SJSA1 (cell line): ENCODE measurements around the gene PDPN. TPM values are rescaled to one million over a fixed set of nuclear protein-coding genes. Genes with fewer than 3 reads are reported as not detected.
A peak's percentile ranks its signal among the peaks of the same experiment; 100 is the strongest.

Source experiments
- DNase-seq, 2 experiments: peaks; one replicate each; pipeline ENCODE4 v3.0.0-alpha.2; 2015 to 2020; ENCODE audit warnings: low spot score in 2 of 2, low read depth in 1 of 2
- H3K27ac ChIP-seq: fragments of 250-450 bp; sonication (Bioruptor Pico); 2 replicates; pipeline ENCODE4 v1.5.1; 2020; ENCODE audit warnings: mild to moderate bottlenecking, moderate library complexity
- H3K27me3 ChIP-seq: fragments of 250-450 bp; sonication (Bioruptor Pico); replicated peaks from 2 replicates; pipeline ENCODE4 v1.5.1; 2020; ENCODE audit warnings: mild to moderate bottlenecking, moderate library complexity
- H3K36me3 ChIP-seq: fragments of 250-450 bp; sonication (Bioruptor Pico); 2 replicates; pipeline ENCODE4 v1.5.1; 2020; ENCODE audit warnings: mild to moderate bottlenecking
- H3K4me1 ChIP-seq: fragments of 250-450 bp; sonication (Bioruptor Pico); replicated peaks from 2 replicates; pipeline ENCODE4 v1.6.1; 2021; ENCODE audit warnings: mild to moderate bottlenecking
- H3K4me3 ChIP-seq: fragments of 250-450 bp; sonication (Bioruptor Pico); 2 replicates; pipeline ENCODE4 v1.5.1; 2020; ENCODE audit warnings: mild to moderate bottlenecking
- H3K9me3 ChIP-seq: fragments of 250-450 bp; sonication (Bioruptor Pico); replicated peaks from 2 replicates; pipeline ENCODE4 v1.5.1; 2020; ENCODE audit warnings: mild to moderate bottlenecking
- total RNA-seq: library from RNA; depleted of rRNA; stranded (reverse); fragments of >200 nt; shearing (Covaris generic); gene quantifications from 2 replicates; pipeline ENCODE4 v1.2.3, GENCODE V29; 2014

Gene PDPN
- total RNA-seq, 1 experiment from 2014 or later = 43.8 TPM

GRCh38 chr1:13605159-13605558 lies 21.5 kb downstream of the PDPN start:
- Histone ChIP-seq H3K27ac (peak overlapping the region; percentile 89), H3K4me3 (no peak overlapping the region), H3K36me3 (peaks cover 55% of the 10 kb centered on the region), H3K4me1 (peaks cover 66% of the 10 kb centered on the region), H3K9me3 (no peaks in the 10 kb centered on the region), H3K27me3 (no peaks in the 10 kb centered on the region)
- peak; percentile 90 to 99 for DNase-seq

GRCh38 chr1:13607002-13607401 lies 23.4 kb downstream of the PDPN start:
- DNase-seq = no peak
- Histone ChIP-seq H3K4me3 (no peak overlapping the region), H3K9me3 (no peaks in the 10 kb centered on the region), H3K36me3 (peaks cover 60% of the 10 kb centered on the region), H3K4me1 (peaks cover 47% of the 10 kb centered on the region), H3K27me3 (no peaks in the 10 kb centered on the region), H3K27ac (no peak overlapping the region)

DNA sequence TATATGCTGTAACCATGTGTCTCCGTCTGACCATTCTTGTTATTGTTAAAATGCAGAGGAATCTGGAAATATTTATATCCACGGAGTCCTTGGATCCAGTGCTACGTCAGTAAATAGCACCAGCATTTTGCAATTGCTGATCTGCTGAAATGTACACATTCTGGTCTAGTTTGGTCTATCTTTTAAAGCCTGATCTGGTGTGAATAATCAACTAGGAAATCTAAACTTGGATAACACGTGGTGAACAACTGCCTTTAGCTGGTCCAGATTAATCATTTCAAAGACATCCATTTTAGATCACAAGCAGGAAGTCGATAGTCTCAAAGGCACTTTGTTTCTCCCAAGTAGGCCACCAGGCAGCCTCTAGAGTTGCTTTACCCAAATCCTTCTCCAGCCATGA lies 32.6 kb downstream of the PDPN start:
- Histone ChIP-seq H3K27ac (no peak overlapping the region), H3K36me3 (peaks cover 63% of the 10 kb centered on the region), H3K4me3 (no peak overlapping the region), H3K27me3 (no peaks in the 10 kb centered on the region), H3K4me1 (no peaks in the 10 kb centered on the region), H3K9me3 (no peaks in the 10 kb centered on the region)
- DNase-seq = no peak

GRCh38 chr1:13617108-13617507 lies 33.5 kb downstream of the PDPN start:
- DNase-seq = no peak
- Histone ChIP-seq H3K27ac (no peak overlapping the region), H3K4me1 (no peaks in the 10 kb centered on the region), H3K36me3 (peaks cover 54% of the 10 kb centered on the region), H3K4me3 (no peak overlapping the region), H3K9me3 (no peaks in the 10 kb centered on the region), H3K27me3 (no peaks in the 10 kb centered on the region)

DNA sequence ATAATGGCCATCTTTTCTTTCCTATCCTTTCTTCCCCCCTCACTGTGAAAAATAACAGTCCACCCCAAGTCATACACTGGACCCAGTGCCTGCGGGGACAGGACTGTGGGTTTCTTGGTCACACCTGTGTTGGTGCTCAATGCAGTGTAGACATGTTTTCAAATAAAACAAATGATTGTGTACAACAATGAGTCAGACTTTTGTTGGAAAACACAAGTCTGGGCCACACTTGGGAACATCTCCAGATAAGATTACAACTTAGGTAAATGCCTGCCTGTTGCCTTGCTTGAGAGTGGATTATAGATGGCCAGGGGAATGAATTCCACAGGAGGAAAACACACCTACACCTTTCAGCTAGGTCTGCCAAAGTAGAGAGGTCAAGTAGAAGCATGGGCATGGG lies 34.1 kb downstream of the PDPN start:
- Histone ChIP-seq H3K36me3 (peaks cover 49% of the 10 kb centered on the region), H3K4me3 (no peak overlapping the region), H3K27ac (no peak overlapping the region), H3K27me3 (no peaks in the 10 kb centered on the region), H3K4me1 (no peaks in the 10 kb centered on the region), H3K9me3 (no peaks in the 10 kb centered on the region)
- no peak for DNase-seq

DNA sequence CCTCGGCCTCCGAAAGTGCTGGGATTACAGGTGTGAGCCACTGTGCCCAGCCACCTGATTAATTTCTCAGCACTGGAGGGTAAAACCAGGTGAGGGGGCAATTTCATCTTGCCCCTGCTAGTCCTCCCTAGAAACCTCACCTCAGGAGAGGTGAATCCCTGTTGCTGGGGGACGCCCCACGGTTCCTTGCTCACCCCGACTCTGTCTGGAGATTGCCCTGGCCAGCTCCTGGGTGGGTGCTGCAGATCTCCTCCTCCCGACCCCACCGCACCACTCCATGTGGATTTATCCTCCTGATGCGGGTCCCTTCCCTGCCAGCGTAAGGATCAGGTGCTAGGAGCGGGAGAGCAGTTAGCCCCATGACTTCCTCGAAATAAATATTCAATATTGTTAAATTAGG lies 34.9 kb downstream of the PDPN start:
- no peaks in the 10 kb centered on the region for H3K4me1 ChIP-seq

GRCh38 chr1:13619909-13620308 lies 36.3 kb downstream of the PDPN start:
- no peaks in the 10 kb centered on the region for H3K9me3 ChIP-seq
- no peak overlapping the region for H3K27ac ChIP-seq
- peaks cover 30% of the 10 kb centered on the region for H3K36me3 ChIP-seq
- H3K27me3 ChIP-seq = no peaks in the 10 kb centered on the region
- DNase-seq = no peak
- H3K4me1 ChIP-seq = no peaks in the 10 kb centered on the region
- no peak overlapping the region for H3K4me3 ChIP-seq

More for the DNA sequence above, 34.9 kb downstream of the PDPN start:
- no peak overlapping the region for H3K4me3 ChIP-seq
- H3K27me3 ChIP-seq = no peaks in the 10 kb centered on the region
- H3K36me3 ChIP-seq = peaks cover 43% of the 10 kb centered on the region
- no peak overlapping the region for H3K27ac ChIP-seq
- DNase-seq = no peak
- H3K9me3 ChIP-seq = no peaks in the 10 kb centered on the region

DNA sequence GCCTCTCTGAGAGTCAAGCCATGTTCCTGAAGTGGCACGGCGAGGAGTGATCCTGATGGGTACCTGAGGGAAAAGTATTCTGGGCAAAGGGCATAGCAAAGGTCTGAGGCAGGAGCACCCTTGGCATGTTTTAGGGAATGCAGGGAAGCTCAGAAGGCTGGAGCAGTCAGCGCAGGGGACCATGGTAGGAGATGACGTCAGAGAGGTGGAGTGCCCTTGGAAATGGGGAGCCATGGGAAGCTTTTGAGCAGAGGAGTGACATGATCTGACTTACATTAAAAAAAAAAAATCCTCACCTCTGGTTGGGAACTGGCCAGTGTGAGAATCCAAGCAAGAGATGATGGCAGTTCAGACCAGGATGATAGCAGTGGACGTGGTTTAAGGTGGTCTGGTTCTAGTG lies 37.2 kb downstream of the PDPN start:
- DNase-seq = no peak
- no peaks in the 10 kb centered on the region for H3K9me3 ChIP-seq
- no peak overlapping the region for H3K4me3 ChIP-seq
- no peaks in the 10 kb centered on the region for H3K27me3 ChIP-seq
- no peaks in the 10 kb centered on the region for H3K4me1 ChIP-seq
- H3K36me3 ChIP-seq = peaks cover 21% of the 10 kb centered on the region
- no peak overlapping the region for H3K27ac ChIP-seq

DNA sequence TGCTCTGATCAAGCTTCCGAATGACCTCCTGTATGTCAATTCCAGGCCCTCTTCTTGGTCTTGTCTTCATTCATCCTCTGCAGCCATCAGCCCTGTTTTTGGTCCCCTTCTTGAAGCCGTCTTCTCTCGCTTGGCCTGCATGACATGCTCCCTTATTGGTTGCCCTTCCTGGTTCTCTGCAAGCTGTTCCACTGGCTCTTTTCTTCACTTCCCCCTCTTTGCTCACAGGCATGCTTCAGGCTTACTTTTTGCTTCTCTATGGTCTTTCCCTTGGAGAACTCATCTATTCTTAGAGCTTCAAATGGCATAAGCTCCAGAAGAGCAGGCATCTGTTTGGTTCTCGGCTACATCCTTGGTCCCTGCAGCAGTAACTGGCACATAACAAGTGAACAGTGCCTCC lies 38.8 kb downstream of the PDPN start:
- Histone ChIP-seq H3K27ac (no peak overlapping the region), H3K27me3 (no peaks in the 10 kb centered on the region), H3K4me1 (no peaks in the 10 kb centered on the region), H3K4me3 (no peak overlapping the region), H3K9me3 (no peaks in the 10 kb centered on the region), H3K36me3 (peaks cover 7% of the 10 kb centered on the region)
- DNase-seq = no peak

DNA sequence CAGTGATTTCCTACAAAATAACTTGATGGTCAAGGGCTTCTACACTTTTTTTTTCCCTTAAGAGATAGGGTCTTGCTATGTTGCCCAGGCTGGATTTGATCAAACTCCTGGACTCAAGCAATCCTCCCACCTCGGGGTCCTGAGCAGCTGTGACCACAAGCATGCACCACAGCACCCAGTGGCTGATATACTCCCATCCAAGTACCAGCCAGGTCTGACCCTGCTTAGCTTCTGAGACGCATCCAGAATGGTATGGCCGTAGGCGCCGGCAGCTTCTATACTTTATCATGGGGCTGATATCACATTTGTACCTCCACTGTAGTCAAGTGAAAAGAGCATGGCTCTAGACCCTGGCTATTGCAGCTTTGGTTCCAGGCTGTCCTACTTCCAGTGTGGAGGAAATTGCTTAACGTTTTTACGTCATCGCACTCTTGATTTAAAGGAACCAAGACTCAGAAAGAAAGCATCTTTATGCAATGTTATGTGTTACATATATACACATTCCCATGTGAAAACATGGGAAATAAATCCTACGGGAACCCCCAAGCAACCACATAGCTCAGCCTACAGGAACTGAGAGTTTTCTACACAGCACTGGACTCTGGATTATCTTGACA lies 39.5 kb downstream of the PDPN start:
- H3K9me3 ChIP-seq = 0 out of 2 replicates have a peak, but pooled peaks cover 2% of the 10 kb centered on the region
- H3K27me3 ChIP-seq = no peaks in the 10 kb centered on the region
- H3K4me3 ChIP-seq = no peak overlapping the region
- no peak for DNase-seq
- peaks cover 5% of the 10 kb centered on the region for H3K4me1 ChIP-seq
- no peak overlapping the region for H3K27ac ChIP-seq
- H3K36me3 ChIP-seq = no peaks in the 10 kb centered on the region; the same call in 1 of the 2 replicates

GRCh38 chr1:13624526-13624925 lies 40.9 kb downstream of the PDPN start:
- H3K27me3 ChIP-seq = no peaks in the 10 kb centered on the region
- 0 out of 2 replicates have a peak, but pooled peaks cover 5% of the 10 kb centered on the region for H3K9me3 ChIP-seq
- peaks cover 19% of the 10 kb centered on the region for H3K4me1 ChIP-seq
- H3K4me3 ChIP-seq = no peak overlapping the region
- no peaks in the 10 kb centered on the region for H3K36me3 ChIP-seq
- DNase-seq = no peak
- no peak overlapping the region for H3K27ac ChIP-seq

GRCh38 chr1:13627127-13627526 lies 43.5 kb downstream of the PDPN start:
- Histone ChIP-seq H3K36me3 (no peaks in the 10 kb centered on the region), H3K27ac (no peak overlapping the region), H3K9me3 (0 out of 2 replicates have a peak, but pooled peaks cover 5% of the 10 kb centered on the region), H3K27me3 (no peaks in the 10 kb centered on the region), H3K4me3 (no peak overlapping the region), H3K4me1 (peaks cover 23% of the 10 kb centered on the region)
- DNase-seq = no peak

- peak in 1 of 2 experiments; percentile 69 for DNase-seq
- H3K36me3 ChIP-seq = no peaks in the 10 kb centered on the region
- 0 out of 2 replicates have a peak, but pooled peaks cover 5% of the 10 kb centered on the region for H3K9me3 ChIP-seq
- H3K27me3 ChIP-seq = no peaks in the 10 kb centered on the region
- no peak overlapping the region for H3K4me3 ChIP-seq
- H3K4me1 ChIP-seq = peaks cover 23% of the 10 kb centered on the region
- H3K27ac ChIP-seq = peak overlapping the region; percentile 84
Observed at GRCh38 chr1:13628218-13628617, 44.6 kb downstream of the PDPN start.

- peak; percentile 88 to 89 for DNase-seq
- no peaks in the 10 kb centered on the region for H3K27me3 ChIP-seq
- H3K36me3 ChIP-seq = no peaks in the 10 kb centered on the region
- H3K4me3 ChIP-seq = no peak overlapping the region
- peaks cover 23% of the 10 kb centered on the region for H3K4me1 ChIP-seq
- 0 out of 2 replicates have a peak, but pooled peaks cover 5% of the 10 kb centered on the region for H3K9me3 ChIP-seq
- peak overlapping the region; percentile 84 for H3K27ac ChIP-seq
Observed at GRCh38 chr1:13628711-13629110, 45.1 kb downstream of the PDPN start.
